Activated CD8-positive, alpha-beta memory T cell treated with anti-CD3 and anti-CD28 coated beads, Interleukin-2, amount 50 U/mL, for 1 hour (primary cell): ENCODE measurements around the gene ULBP2.

ENCODE experiments used
- DNase-seq: peaks from one replicate; pipeline ENCODE4 v3.0.0-alpha.2; 2020; ENCODE audit errors: extremely low read depth

ULBP2 gene, protein sequence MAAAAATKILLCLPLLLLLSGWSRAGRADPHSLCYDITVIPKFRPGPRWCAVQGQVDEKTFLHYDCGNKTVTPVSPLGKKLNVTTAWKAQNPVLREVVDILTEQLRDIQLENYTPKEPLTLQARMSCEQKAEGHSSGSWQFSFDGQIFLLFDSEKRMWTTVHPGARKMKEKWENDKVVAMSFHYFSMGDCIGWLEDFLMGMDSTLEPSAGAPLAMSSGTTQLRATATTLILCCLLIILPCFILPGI

DNA sequence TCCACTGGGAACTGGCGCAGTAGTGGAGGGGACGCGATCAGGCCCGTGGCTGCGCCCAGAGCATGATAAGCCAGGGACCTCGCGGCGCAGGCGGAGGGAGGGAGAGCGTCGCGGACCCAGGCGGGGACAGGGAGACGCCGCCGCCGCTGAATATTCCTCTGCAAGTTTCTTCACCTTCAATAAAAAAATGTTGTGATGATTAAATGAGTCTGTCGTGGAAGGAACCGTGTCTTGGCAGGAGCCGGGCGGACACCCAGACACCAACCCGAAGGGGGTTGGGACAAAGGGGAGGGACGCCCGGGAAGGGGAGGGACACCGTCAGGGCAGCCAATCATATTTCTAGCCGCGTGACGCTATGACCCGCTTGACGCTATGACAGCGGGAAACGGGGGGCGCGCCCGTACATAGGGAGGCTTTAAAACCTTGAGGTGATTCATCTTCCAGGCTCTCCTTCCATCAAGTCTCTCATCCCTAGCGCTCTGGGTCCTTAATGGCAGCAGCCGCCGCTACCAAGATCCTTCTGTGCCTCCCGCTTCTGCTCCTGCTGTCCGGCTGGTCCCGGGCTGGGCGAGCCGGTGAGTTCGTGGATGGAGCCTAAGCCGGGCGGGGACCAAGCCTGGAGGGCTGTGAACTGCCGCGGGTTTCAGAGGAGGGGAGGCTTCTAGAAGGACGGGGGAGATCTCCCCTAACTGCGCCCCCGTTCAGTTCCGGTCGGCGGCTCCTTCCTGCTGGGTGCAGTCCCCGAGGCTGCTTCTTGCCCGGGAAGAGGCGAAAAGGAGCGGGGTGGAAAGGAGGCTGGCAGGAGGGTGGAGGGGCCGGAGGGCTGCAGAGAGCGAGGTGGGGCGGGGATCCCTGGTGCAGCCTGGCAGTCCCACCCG, at the start of gene ULBP2:
Gene ULBP2, plus strand, starts transcription at position 432 of the 878 bp plus-strand sequence. Its CDS starts 59 bp downstream, at position 491.
- peak; percentile 90 for DNase-seq

DNA sequence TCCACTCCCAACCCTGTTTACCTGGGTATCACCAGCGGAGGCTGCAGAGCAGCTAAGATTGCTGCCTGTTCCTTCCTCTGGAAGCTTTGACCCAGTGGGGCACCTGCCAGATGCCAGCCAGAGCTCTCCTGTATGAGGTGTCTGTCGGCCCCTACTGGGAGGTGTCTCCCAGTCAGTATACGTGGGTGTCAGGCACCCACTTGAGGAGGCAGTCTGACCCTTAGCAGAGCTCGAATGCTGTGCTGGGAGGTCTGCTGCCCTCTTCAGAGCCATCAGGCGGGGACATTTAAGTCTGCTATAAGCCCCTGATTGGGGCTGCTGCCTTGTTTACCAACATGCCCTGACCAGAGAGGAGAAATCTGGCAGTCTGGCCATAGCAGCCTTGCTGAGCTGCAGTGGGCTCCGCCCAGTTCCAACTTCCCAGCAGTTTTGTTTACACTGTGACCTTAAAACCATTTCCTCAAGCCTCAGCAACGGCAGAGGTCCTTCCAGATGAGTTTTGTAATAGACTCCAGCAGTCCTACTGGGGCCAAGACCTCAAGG, 46.7 kb upstream of the ULBP2 start:
- DNase-seq: no peak

DNA sequence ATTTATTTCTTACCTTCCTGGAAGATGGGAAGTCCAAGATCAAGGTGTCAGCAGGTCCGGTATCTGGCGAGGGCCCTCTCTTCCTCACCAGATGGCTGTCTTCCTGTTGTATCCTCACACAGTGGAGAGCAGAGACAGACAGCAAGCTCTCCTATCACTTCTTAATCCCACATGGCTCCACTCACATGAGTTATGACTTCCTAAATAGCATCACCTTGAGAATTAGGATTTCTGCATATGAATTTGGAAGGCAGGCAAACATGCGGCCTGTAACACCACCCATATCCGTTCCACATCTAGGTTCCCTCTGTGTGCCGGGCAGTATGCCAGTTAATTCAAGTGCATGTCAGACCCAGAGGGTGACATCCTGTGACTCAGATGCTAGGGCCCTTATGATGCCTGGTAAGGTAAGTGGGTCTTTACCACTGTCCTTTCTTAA, 46.0 kb upstream of the ULBP2 start:
- peak; percentile 20 for DNase-seq

DNA sequence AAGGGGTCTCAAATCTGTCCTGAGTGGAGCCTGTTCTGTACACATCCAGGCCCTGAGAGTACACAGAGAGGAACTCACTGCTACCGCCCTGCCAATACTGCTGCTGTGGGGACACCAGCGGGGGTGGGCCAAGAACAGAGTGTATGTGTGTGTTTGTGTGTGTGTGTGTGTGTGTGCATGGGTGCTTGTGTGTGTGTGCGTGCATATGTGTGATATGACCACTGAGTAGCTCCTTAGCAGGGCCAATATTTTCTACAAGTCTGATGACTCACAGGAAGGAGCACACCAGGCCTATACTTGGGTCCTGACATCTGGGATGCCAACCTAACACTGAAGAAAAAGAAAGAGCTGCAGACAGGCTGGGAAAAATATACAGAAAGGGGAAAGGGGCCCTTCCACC, 45.3 kb upstream of the ULBP2 start:
- DNase-seq: no peak

DNA sequence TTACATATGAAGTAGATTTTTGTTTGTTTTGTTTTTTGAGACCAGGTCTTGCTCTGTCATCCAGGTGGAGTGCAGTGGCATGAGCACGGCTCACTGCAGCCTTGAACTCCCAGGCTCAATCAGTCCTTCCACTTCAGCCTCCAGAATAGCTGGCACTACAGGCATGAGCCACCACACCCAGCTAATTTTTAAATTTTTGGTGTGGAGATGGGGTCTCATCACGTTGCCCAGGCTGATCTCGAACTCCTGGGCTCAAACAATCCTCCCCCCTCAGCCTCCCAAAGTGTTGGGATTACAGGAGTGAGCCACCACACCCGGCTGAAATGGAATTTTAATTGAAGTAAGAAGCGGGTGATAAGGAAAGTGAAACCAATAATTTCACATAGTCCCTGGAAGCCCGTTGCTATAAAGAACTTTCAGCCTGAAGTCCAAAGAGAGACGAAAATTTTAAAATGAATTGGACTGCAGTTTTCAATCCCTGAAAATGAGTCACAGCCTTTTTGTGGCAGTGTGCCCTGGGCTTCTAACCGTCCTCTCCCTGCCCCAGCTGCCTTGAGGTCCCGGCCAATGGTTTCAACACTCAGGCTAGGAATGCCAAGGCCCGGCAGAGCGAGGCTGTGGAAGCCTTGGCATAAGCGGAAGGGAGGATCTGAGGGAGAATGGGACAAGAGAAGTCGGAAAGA, 44.7 kb upstream of the ULBP2 start:
- no peak for DNase-seq

DNA sequence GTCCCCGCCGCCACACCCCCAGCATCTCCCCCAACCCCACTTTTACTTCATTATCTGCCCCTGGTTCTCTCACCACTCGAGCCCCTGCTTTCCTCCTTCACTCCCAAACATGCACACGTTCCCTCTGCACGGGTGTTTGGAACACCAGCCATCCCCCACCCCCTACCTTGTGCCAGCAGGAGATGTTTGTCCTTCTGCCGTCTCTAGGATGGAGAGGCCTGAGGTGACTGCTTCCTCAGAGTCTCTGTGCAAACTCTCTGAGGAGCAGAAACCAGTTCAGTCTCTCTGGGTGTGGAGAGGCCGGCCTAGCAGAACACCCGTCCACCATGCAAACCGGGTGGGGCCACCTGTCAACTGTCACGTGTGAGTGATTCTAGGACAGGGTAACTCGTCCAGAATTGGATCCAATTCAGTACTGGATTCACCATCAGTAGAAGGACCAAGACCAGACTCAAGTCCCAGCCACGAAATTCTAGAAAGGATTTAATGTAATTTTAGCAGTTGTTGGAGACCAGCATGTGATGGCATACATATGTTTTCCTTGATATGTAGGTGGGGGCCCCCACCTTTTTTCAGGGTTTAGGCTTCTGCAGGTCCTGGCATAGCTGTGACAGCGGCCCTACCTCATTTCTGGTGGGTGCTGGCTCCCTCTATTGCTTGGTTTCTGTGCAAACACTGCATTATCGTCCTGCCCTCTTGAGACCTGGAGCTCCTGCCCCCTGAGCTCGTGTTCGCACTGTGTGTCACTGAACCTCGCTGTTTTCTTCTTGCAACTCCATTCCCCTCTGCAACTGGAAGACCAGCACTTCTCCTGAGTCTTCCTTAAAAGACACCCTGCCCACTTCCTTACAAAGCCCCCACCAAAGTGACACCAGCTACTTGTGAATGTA, 43.7 kb upstream of the ULBP2 start, which contains the start of gene RAET1E:
Gene RAET1E, minus strand, starts transcription at position 259 of the 890 bp plus-strand sequence. CDS start 7,212 bp downstream, outside the sequence.
- no peak for DNase-seq

DNA sequence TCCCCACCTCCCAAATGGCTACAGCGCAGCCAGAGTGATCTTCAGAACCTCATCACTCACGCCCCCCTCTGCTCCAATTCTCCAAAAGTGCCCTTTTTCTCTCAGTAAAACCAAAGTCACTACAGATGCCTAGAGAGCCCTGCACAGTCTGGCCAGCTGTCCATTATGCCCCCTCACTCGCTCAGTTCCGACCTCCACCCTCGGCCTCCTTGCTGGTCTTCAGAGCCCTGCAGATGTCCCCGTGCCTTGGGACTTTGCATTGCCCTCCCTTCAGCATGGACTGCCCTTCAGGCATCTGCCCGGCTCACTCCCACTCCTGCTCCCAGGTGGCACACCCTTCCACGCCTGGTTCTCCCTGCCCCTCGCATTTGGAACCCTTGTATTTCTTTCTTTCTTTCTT, 42.8 kb upstream of the ULBP2 start:
- DNase-seq: no peak

DNA sequence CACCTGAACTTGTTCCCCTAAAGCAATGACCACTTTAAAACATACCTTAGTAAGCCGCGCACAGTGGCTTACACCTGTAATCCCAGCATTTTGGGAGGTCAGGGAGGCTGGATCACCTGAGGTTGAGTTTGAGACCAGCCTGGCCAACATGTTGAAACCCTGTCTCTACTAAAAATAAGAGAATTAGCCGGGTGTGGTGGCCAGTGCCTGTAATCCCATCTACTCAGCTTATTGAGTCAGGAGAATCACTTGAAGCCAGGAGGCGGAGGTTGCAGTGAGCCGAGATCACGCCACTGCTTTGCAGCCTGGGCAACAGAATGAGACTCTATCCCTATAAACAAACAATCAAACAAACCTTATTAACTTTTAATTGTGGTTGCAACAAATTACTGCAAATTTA, 42.3 kb upstream of the ULBP2 start:
- DNase-seq: no peak

DNA sequence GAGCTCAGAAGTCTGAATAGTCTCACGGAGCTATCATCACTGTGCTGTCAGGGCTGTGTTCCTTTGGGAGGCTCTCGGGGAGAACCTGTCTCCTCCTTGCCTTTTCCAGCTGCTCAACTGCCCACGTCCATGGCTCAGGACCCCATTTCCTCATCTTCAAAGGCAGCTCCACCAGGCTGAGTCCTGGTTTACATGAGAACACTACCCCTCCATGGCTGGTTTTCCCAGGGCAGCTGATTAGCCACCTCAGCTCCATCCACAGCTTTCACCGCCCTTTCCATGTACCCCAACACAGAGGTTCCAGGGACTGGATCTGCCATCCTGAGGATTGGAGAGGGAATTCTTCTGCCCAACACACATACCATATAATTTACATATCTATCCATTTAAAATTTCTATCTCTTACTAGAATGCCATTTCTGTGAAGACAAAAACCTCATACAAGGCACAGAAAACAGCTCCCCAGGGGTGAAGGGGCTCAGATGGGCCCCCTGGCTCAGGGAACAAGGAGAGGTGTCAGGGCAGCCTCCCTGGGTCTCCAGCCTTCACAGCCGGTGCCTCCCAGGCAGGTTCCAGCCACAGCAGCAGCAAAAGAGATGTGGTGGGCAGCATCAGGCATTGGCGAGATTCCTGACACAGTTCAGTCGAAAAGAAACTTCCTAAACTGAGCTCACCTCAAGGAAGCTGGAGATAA, 41.7 kb upstream of the ULBP2 start:
- no peak for DNase-seq

DNA sequence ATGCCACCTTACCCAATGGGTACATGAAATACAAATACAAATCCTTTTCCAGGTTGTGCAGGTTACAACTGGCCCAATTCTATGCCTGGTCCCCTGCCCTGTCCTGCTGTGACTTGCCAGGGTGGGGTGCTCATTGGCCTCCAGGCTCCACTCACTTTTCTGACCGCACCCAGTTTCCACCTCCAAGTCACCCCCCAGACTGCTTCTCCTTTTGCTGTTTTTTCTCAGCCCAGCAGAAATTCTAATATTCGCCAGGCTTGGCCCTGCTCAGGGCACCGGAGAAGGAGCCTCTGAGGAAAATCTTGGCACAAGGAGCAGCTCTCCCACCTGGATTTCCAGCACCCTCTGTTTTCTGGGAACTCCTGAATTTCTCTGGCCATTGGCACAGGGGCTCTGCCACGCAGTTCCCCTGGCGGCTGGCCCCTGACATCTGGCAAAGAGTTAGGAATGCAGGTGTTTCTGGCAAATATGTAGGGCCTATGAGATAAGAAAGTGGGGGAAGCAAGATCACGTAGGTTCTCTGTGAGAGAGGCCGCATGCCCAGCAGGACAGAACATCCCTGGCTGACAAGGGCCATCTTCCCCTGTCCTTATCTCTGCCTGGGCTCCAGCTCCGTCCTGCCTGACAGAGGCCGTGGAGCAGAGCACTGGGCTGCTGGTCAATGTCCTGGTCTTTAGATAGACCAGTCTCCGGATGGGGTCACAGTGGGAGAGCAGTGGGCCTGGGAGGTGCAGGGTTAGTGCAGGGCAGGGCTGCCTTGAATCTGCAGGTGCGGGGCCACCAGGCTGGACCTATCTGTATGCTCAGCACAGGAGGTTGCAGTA, 41.0 kb upstream of the ULBP2 start:
- DNase-seq: no peak

DNA sequence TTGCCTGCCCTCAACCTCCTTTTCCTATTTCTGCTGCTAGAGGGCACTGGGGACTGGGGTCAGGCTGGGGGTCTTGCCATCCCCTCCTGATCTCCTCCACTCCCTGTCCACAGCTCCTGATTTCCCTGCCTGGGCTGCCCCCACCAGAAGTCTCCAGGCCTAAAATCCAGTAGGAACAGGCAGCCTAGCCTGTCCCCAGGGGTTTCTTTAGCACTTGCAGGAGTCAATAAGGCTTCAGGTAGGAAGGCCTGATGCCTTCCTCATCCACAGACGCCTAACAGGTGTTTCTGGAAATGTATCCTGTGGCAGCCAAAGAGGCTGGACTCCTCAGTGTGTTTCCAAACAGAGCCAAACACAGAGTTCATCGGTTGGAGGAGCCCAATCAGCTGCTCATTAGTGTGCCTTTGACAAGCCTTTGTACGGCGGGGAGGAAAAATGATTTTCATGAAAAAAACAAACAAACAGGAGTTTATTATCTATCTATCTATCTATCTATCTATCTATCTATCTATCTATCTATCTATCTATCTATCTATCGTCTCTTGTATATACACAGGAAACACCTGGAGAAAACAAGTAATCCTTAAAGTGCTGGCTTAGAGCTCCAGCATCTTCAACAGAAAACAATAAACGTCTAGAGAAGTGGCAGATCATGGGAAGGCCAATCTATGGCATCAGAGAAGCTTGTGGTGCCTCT, 40.2 kb upstream of the ULBP2 start:
- DNase-seq: no peak

DNA sequence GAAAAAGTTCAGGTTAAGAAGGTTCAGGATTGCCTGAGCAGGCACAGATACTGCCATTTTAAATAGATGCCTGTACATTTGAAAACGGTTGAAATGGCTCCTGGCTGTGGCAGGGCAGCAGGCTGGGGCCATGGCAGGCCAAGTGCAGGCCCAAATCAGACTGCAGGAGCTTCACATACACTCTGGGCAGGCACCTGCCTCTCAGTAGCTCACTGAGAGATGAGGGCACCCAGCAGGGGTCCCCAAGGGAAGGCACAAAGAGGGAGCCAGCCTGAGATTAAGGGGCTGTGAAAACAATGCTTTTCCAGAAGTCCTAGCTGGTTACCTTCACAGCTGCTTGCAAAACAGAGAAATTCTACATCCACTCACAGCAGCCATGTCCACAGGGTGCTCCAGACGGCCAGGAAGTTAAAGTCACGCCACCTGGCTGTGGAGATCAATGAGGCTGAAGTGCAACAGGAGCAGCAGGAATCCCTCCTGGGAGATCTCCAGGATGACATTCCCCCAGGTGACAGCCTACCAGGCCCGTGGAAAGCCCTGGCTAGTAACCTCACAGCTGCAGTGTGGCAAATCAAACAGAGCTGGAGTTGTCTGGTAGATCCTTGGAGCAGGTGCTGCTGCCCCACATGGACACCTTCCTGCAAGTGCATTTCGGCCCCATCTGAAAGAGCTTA, 37.7 kb upstream of the ULBP2 start:
- no peak for DNase-seq

DNA sequence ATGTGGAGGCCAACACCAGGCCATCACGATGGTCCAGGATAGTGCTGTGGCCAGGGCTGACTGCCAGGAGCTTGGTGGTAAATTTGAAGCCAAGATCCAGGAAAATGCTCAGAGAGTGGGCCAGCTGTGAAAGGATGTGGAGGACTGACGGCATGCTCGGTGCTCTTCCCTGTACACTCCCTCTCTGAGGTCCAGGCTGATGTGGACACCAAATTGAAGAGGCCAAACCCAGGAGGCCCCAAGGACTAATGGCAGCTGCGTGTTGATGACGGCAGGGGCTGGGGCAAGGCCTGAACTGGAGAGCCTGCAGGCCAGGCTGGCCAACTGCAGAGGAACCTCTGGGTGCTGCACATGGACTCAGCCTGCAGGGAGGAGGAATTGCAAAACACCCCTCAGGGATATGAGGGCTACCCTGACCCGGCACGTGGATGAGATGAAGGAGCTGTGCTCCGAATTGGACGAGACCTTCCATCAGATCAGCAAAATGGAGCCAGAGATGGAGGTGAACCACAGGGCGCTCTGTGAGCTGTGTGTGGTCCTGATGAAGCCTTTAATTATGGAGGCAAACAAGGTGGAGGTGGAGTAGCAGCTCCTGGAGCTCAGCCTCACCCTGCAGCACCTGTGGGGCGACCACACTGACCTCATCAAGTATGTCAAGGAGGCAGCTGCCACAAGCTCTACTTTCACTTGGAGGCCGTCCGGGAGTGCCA, 37.0 kb upstream of the ULBP2 start:
- no peak for DNase-seq

DNA sequence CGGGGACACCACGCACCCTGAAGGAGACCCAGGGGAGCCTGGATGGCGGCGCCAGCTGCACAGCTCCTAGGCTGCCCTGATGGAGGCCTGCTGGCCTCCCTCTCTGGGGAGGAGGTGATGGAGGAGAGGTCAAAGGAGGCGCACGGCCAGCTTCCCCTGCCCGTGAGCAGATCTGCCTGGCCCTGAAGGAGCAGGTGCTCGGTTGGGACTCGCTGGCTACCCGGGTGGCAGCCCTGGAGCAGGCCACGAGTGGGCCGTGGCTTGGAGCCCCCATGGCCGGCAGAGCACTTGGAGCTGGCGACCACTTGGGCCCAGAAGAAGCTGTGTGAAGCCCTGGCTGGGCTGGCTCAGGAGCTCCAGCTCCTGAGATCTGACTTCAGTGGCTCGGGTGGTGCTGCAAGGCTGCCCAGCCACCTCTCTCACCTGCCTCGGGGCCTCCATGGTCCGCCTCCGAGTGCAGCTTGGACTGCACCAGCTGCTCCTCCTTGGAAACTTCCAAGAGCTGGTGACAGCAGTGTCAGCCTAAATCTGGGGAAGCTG, 36.4 kb upstream of the ULBP2 start:
- DNase-seq: no peak

DNA sequence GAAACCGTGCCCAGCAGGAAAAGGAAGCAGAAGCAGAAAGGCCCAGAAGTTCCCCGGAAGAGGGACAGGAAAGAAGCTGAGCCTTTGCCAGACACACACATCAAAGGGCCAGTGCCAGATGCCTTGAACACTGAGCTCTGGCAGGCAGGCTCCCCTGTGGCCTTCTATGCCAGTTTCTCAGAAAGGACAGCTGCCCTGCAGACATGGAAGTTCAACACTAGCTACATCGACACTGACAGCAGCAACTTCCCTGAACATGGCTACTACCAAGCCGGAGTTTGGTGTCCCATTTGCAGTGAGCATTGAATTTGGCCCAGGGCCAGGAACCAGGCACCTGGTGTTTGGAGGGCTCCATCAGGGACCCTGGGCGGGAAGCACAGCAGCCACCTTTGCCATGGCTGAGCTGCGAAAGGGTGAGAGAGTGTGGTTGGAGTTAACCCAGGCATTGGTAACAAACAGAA, 35.9 kb upstream of the ULBP2 start:
- no peak for DNase-seq

DNA sequence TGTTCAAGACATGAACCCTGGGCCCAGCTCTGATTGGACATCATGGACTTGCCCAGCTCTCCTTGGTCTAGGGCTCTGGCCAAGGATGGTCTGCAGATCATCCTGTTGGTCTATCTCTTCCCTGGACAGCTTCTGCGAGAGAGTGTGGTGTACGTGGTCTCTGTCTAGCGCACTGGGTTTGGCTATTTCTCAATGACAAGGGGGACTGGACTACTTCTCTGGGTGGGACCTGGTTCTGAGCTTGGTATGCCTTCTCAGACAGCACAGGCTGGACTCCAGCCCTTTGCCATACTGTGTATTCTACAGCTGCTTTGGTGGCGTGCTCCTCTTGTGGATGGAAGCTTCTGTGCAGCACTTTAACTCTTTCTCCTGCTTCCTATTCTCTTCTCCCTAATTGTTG, 35.4 kb upstream of the ULBP2 start:
- no peak for DNase-seq

DNA sequence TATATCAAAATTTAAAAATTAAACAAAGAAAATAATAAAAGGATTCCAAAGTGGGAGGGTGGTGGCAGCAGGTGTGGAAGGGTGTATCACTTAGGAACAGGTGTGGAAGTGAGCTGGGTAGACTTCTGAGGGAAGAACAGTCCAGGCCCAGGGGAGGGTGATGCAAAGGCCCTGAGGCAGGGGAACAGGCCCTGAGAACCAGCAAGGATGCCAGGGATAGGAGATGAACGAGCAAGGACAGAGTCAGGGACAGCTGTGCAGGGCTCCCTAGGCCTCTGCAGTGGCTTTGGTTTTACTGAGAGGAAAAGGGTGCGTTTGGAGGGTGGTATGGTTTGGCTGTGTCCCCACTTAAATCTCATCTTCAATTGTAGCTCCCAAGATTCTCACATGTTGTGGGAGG, 34.5 kb upstream of the ULBP2 start:
- DNase-seq: no peak
